Cardiac ventricle fibroblast (primary cell): ENCODE results near the gene POLR1C. TPM values are rescaled to one million over a fixed set of nuclear protein-coding genes. Genes with fewer than 3 reads are reported as not detected.

Experiments
- total RNA-seq: library from RNA; depleted of rRNA; stranded (reverse); fragments of >200 nt; gene quantifications from 2 replicates; pipeline ENCODE4 v1.2.3, GENCODE V29; 2015

Gene POLR1C
- 19.5 and 20.7 TPM in 2 replicates for total RNA-seq

GRCh38 chr6:43516697-43517504, at the start of gene POLR1C, which contains the start of gene YIPF3:
Gene POLR1C (plus strand): TSS chr6:43517089. CDS start chr6:43517110, 21 bp downstream.
Gene YIPF3 (minus strand): TSS chr6:43516926. CDS start chr6:43516807, 119 bp downstream.

GRCh38 chr6:43477235-43478007, 39.5 kb upstream of the POLR1C start, which contains the start of gene TJAP1:
Gene TJAP1 (plus strand): TSS chr6:43477570. CDS start chr6:43499002, 21,432 bp downstream.

GRCh38 chr6:43509984-43510826, 6.7 kb upstream of the POLR1C start, which contains the start of gene LRRC73:
Gene LRRC73 (minus strand): TSS chr6:43510346. CDS start chr6:43509785, 561 bp downstream.

Other genes with a start within 250 kb of the POLR1C start
- gene SLC22A7, start 218.8 kb upstream of the POLR1C start, total RNA-seq = not detected in 2 replicates
- gene CRIP3, start 208.3 kb upstream of the POLR1C start, total RNA-seq = not detected in 2 replicates
- gene ZNF318, start 147.4 kb upstream of the POLR1C start, total RNA-seq = 10.2 and 11.1 TPM in 2 replicates
- gene ABCC10, start 89.5 kb upstream of the POLR1C start, total RNA-seq = 7.9 and 10.6 TPM in 2 replicates
- gene DLK2, start 61.5 kb upstream of the POLR1C start, total RNA-seq = not detected in 2 replicates
- 13.9 and 15.1 TPM in 2 replicates for gene TJAP1, start 39.5 kb upstream of the POLR1C start, total RNA-seq
- 0.15 and 0.44 TPM in 2 replicates for gene LRRC73, start 6.7 kb upstream of the POLR1C start, total RNA-seq
- gene YIPF3, start 163 bp upstream of the POLR1C start, total RNA-seq = 110 and 136 TPM in 2 replicates
- 13.0 and 19.6 TPM in 2 replicates for gene XPO5, start 58.9 kb downstream of the POLR1C start, total RNA-seq
- gene POLH, start 59.1 kb downstream of the POLR1C start, total RNA-seq = 16.8 and 17.8 TPM in 2 replicates
- 16.6 and 18.0 TPM in 2 replicates for gene GTPBP2, start 112.2 kb downstream of the POLR1C start, total RNA-seq
- gene MAD2L1BP, start 118.8 kb downstream of the POLR1C start, total RNA-seq = 15.7 and 17.4 TPM in 2 replicates
- gene RSPH9, start 127.9 kb downstream of the POLR1C start, total RNA-seq = 0.19 TPM in 1 of 2 replicates, not detected in the other
- gene MRPS18A, start 170.7 kb downstream of the POLR1C start, total RNA-seq = 32.9 and 36.0 TPM in 2 replicates